ENCODE measurements around the gene B4GALT3. TPM values are rescaled to one million over a fixed set of nuclear protein-coding genes. Genes with fewer than 3 reads are reported as not detected.

B4GALT3 gene
- polyA plus RNA-seq, 3 donors = 16.8 to 50.3 (median 21.0) TPM

GRCh38 chr1:161201836-161202712 is 24.8 kb upstream of the B4GALT3 start, which contains the start of gene NDUFS2:
NDUFS2 (plus strand) TSS chr1:161202367; CDS start chr1:161202386, 19 bp downstream.
- Histone ChIP-seq H3K4me2 (replicated peaks; ENCODE audit: extremely low read depth, low read length, poor library complexity, severe bottlenecking) (peak within 1 kb of the TSS; percentile 97), H3K9ac (ENCODE audit: insufficient read depth, low read length, poor library complexity, severe bottlenecking) (peak within 1 kb of the TSS; percentile 94), H3K27ac (ENCODE audit: low read depth in 1 of 2, low read length in 2 of 2) (peak within 1 kb of the TSS; percentile 80 to 95), H3K4me3 (replicated peaks in 1 of 3; ENCODE audit: low read depth in 2 of 3, low read length in 3 of 3) (peak within 1 kb of the TSS; percentile 90 to 100 (median 91)), H2AFZ (ENCODE audit: insufficient read depth, low read depth, low read length, poor library complexity, severe bottlenecking) (peak within 1 kb of the TSS; percentile 91), H4K20me1 (ENCODE audit: insufficient read depth, low read length) (no peaks in the 10 kb centered on the region), H3K4me1 (ENCODE audit: control insufficient read depth in 1 of 2, insufficient read depth in 2 of 2, low read length in 2 of 2) (peaks cover 34 to 47% of the 10 kb centered on the region in 2 donors), H3K9me3 (replicated peaks in 1 of 2; ENCODE audit: control insufficient read depth in 1 of 2, insufficient read depth in 1 of 2, low read length in 2 of 2) (no peaks in the 10 kb centered on the region), H3K36me3 (replicated peaks in 1 of 2; ENCODE audit: control insufficient read depth in 1 of 2, insufficient read depth in 2 of 2, low read length in 2 of 2) (peaks cover 17 to 40% of the 10 kb centered on the region in 2 donors), H3K79me2 (ENCODE audit: insufficient read depth, low read length) (peaks cover 48% of the 10 kb centered on the region), H3K27me3 (ENCODE audit: control insufficient read depth in 2 of 2, insufficient read depth in 2 of 2, low read length in 2 of 2) (no peaks in the 10 kb centered on the region)
- Mint-ChIP-seq H3K27ac (peak within 1 kb of the TSS; percentile 93 to 98 (median 97)), H3K36me3 (peaks cover 26 to 37% of the 10 kb centered on the region in 2 donors), H3K4me3 (peak within 1 kb of the TSS; percentile 84 to 93), H3K27me3 (ENCODE audit: low read depth in 3 of 3) (peaks cover 0 to 1% (median 0%) of the 10 kb centered on the region in 3 donors), H3K9me3 (peaks cover 0 to 2% (median 0%) of the 10 kb centered on the region in 7 donors), H3K4me1 (peaks cover 49% of the 10 kb centered on the region)
- peak; percentile 97 to 99 (median 99) for DNase-seq
- 5% methylated on average over 45 of the region's 53 CpGs for WGBS (ENCODE audit: insufficient coverage)
- intact Hi-C loops (cut with micrococcal nuclease) = loop anchor here in 1 of 2 donors (5.0 kb wide), 1 partner anchor 185 kb away; no protein-coding TSS in a partner anchor
- no peak for TF ChIP-seq CTCF (IDR thresholded peaks at IDR 0.05)

- H3K4me3 ChIP-seq (replicated peaks in 1 of 3; ENCODE audit: low read depth in 2 of 3, low read length in 3 of 3) = peak overlapping the region; percentile 39 to 100 (median 90)
- peak overlapping the region; percentile 80 to 95 for H3K27ac ChIP-seq (ENCODE audit: low read depth in 1 of 2, low read length in 2 of 2)
- H3K9me3 ChIP-seq (replicated peaks in 1 of 2; ENCODE audit: control insufficient read depth in 1 of 2, insufficient read depth in 1 of 2, low read length in 2 of 2) = no peaks in the 10 kb centered on the region
- peak overlapping the region; percentile 93 to 98 (median 97) for H3K27ac Mint-ChIP-seq
- H3K27me3 ChIP-seq (ENCODE audit: control insufficient read depth in 2 of 2, insufficient read depth in 2 of 2, low read length in 2 of 2) = no peaks in the 10 kb centered on the region
- DNase-seq = peak; percentile 46 to 76 (median 69)
- H4K20me1 ChIP-seq (ENCODE audit: insufficient read depth, low read length) = no peaks in the 10 kb centered on the region
- no peak for TF ChIP-seq CTCF (IDR thresholded peaks at IDR 0.05)
- H2AFZ ChIP-seq (ENCODE audit: insufficient read depth, low read depth, low read length, poor library complexity, severe bottlenecking) = peak overlapping the region; percentile 91
- peaks cover 0 to 2% (median 1%) of the 10 kb centered on the region in 3 donors for H3K27me3 Mint-ChIP-seq (ENCODE audit: low read depth in 3 of 3)
- peak overlapping the region; percentile 97 for H3K4me2 ChIP-seq (replicated peaks; ENCODE audit: extremely low read depth, low read length, poor library complexity, severe bottlenecking)
- peaks cover 34 to 49% of the 10 kb centered on the region in 2 donors for H3K4me1 ChIP-seq (ENCODE audit: control insufficient read depth in 1 of 2, insufficient read depth in 2 of 2, low read length in 2 of 2)
- H3K79me2 ChIP-seq (ENCODE audit: insufficient read depth, low read length) = peaks cover 41% of the 10 kb centered on the region
- H3K36me3 Mint-ChIP-seq = peaks cover 18 to 28% of the 10 kb centered on the region in 2 donors
- 67% methylated on average over 6 of the region's 13 CpGs for WGBS (ENCODE audit: insufficient coverage)
- no peaks in the 10 kb centered on the region for H3K9me3 Mint-ChIP-seq
- peak overlapping the region; percentile 84 to 93 for H3K4me3 Mint-ChIP-seq
- peaks cover 48% of the 10 kb centered on the region for H3K4me1 Mint-ChIP-seq
- intact Hi-C loops (cut with micrococcal nuclease) = loop anchor here in 1 of 2 donors (5.0 kb wide), 1 partner anchor 186 kb away; no protein-coding TSS in a partner anchor
- H3K36me3 ChIP-seq (replicated peaks in 1 of 2; ENCODE audit: control insufficient read depth in 1 of 2, insufficient read depth in 2 of 2, low read length in 2 of 2) = peaks cover 8 to 31% of the 10 kb centered on the region in 2 donors
- H3K9ac ChIP-seq (ENCODE audit: insufficient read depth, low read length, poor library complexity, severe bottlenecking) = peak overlapping the region; percentile 94
Measured at GRCh38 chr1:161200992-161201835, 23.9 kb upstream of the B4GALT3 start.
